BLaER1 treated with 17β-estradiol and CSF1 and Interleukin-3, amounts not matched to agents 10 nM and 100 nM (cell line): ENCODE results near the gene CCDC12.

ENCODE experiments used
- H3K27ac ChIP-seq, 11 experiments: shearing (Covaris generic); formaldehyde crosslinking; 2 replicates each; pipeline ENCODE4 v1.8.1; 2022
- H3K27me3 ChIP-seq, 11 experiments: shearing (Covaris generic); formaldehyde crosslinking; 2 replicates each; pipeline ENCODE4 v1.8.1; 2022
- H3K36me3 ChIP-seq, 11 experiments: shearing (Covaris generic); formaldehyde crosslinking; 2 replicates each; pipeline ENCODE4 v1.8.1; 2022
- H3K4me1 ChIP-seq, 10 experiments: shearing (Covaris generic); formaldehyde crosslinking; 2 replicates each; pipeline ENCODE4 v1.8.1; 2022
- H3K4me2 ChIP-seq, 11 experiments: shearing (Covaris generic); formaldehyde crosslinking; 2 replicates each; pipeline ENCODE4 v1.8.1; 2022
- H3K4me3 ChIP-seq, 10 experiments: shearing (Covaris generic); formaldehyde crosslinking; 2 replicates each; pipeline ENCODE4 v1.8.1; 2022
- H3K9ac ChIP-seq, 11 experiments: shearing (Covaris generic); formaldehyde crosslinking; 2 replicates each; pipeline ENCODE4 v1.8.1; 2022
- H3K9me3 ChIP-seq, 11 experiments: shearing (Covaris generic); formaldehyde crosslinking; replicated peaks in 1 of 11; 2 replicates each; pipeline ENCODE4 v1.8.1; 2022
- H4K20me1 ChIP-seq, 11 experiments: shearing (Covaris generic); formaldehyde crosslinking; 2 replicates each; pipeline ENCODE4 v1.8.1; 2022
- Cebpa-rat ChIP-seq, 11 experiments: shearing (Covaris generic); IDR thresholded peaks; 2 replicates each; pipeline ENCODE4 v1.8.1; 2022

The CCDC12 gene

GRCh38 chr3:46910166-46910760 is 66.3 kb downstream of the CCDC12 start:
- Histone ChIP-seq H4K20me1 (peaks cover 0 to 29% (median 0%) of the 10 kb centered on the region in 11 experiments; a peak in 7 of 22 replicates), H3K4me3 (no peak overlapping the region), H3K4me2 (peak overlapping the region; percentile 45 to 80 (median 55); a peak in 20 of 22 replicates), H3K27me3 (no peaks in the 10 kb centered on the region), H3K36me3 (peaks cover 0 to 13% (median 2%) of the 10 kb centered on the region in 11 experiments; a peak in 4 of 22 replicates), H3K9ac (peak overlapping the region in 7 of 11 experiments; percentile 19 to 67 (median 34); a peak in 11 of 22 replicates), H3K4me1 (peaks cover 13 to 25% (median 23%) of the 10 kb centered on the region in 10 experiments; a peak in 19 of 20 replicates), H3K9me3 (no peaks in the 10 kb centered on the region), H3K27ac (peak overlapping the region in 7 of 11 experiments; percentile 25 to 62 (median 48); a peak in 12 of 22 replicates)
- no peak for TF ChIP-seq Cebpa-rat (IDR thresholded peaks at IDR 0.05)

- Histone ChIP-seq H3K4me2 (peak overlapping the region; percentile 45 to 80 (median 55)), H3K9ac (peak overlapping the region in 7 of 11 experiments; percentile 19 to 67 (median 34); a peak in 11 of 22 replicates)
Observed at GRCh38 chr3:46909535-46910161, 66.9 kb downstream of the CCDC12 start.

GRCh38 chr3:46908986-46909534 is 67.5 kb downstream of the CCDC12 start:
- Histone ChIP-seq H3K9ac (peak overlapping the region in 7 of 11 experiments; percentile 3 to 67 (median 10); a peak in 5 of 22 replicates), H3K27ac (peak overlapping the region in 2 of 11 experiments; percentile 18 to 62; a peak in 3 of 22 replicates), H3K4me3 (no peak overlapping the region), H3K4me2 (peak overlapping the region; percentile 43 to 80 (median 55); a peak in 21 of 22 replicates), H3K9me3 (no peaks in the 10 kb centered on the region), H4K20me1 (peaks cover 0 to 33% (median 0%) of the 10 kb centered on the region in 11 experiments; a peak in 7 of 22 replicates), H3K27me3 (no peaks in the 10 kb centered on the region), H3K4me1 (peaks cover 17 to 35% (median 28%) of the 10 kb centered on the region in 10 experiments), H3K36me3 (peaks cover 0 to 7% (median 0%) of the 10 kb centered on the region in 11 experiments; a peak in 2 of 22 replicates)
- TF ChIP-seq Cebpa-rat (IDR thresholded peaks at IDR 0.05), result no peak

More at GRCh38 chr3:46909535-46910161, 66.9 kb downstream of the CCDC12 start:
- TF ChIP-seq Cebpa-rat (IDR thresholded peaks at IDR 0.05), result no peak
- no peaks in the 10 kb centered on the region for H3K9me3 ChIP-seq
- H3K27me3 ChIP-seq, result no peaks in the 10 kb centered on the region
- H3K36me3 ChIP-seq, result peaks cover 0 to 8% (median 0%) of the 10 kb centered on the region in 11 experiments; a peak in 2 of 22 replicates
- peaks cover 0 to 28% (median 0%) of the 10 kb centered on the region in 11 experiments; a peak in 7 of 22 replicates for H4K20me1 ChIP-seq
- peak overlapping the region in 7 of 11 experiments; percentile 25 to 62 (median 48); a peak in 12 of 22 replicates for H3K27ac ChIP-seq
- H3K4me3 ChIP-seq, result no peak overlapping the region
- H3K4me1 ChIP-seq, result peaks cover 13 to 29% (median 24%) of the 10 kb centered on the region in 10 experiments; a peak in 19 of 20 replicates

- Histone ChIP-seq H3K27me3 (no peaks in the 10 kb centered on the region), H3K27ac (peak overlapping the region in 1 of 11 experiments; percentile 62; a peak in 1 of 22 replicates)
Observed at GRCh38 chr3:46908294-46908985, 68.1 kb downstream of the CCDC12 start.

GRCh38 chr3:46907960-46908293 is 68.6 kb downstream of the CCDC12 start:
- H3K27me3 ChIP-seq, result no peaks in the 10 kb centered on the region
- peaks cover 0 to 31% (median 0%) of the 10 kb centered on the region in 11 experiments; a peak in 7 of 22 replicates for H4K20me1 ChIP-seq
- no peak overlapping the region for H3K4me2 ChIP-seq
- H3K9ac ChIP-seq, result no peak overlapping the region
- H3K36me3 ChIP-seq, result peaks cover 0 to 4% (median 0%) of the 10 kb centered on the region in 11 experiments; a peak in 1 of 22 replicates
- H3K4me1 ChIP-seq, result peaks cover 26 to 46% (median 38%) of the 10 kb centered on the region in 10 experiments
- H3K9me3 ChIP-seq, result no peaks in the 10 kb centered on the region
- H3K4me3 ChIP-seq, result no peak overlapping the region
- no peak overlapping the region for H3K27ac ChIP-seq
- TF ChIP-seq Cebpa-rat (IDR thresholded peaks at IDR 0.05), result no peak

More at GRCh38 chr3:46908294-46908985, 68.1 kb downstream of the CCDC12 start:
- Histone ChIP-seq H3K9ac (peak overlapping the region in 3 of 11 experiments; percentile 3 to 67 (median 9); a peak in 1 of 22 replicates), H3K4me1 (peaks cover 21 to 41% (median 34%) of the 10 kb centered on the region in 10 experiments), H3K36me3 (peaks cover 0 to 5% (median 0%) of the 10 kb centered on the region in 11 experiments; a peak in 1 of 22 replicates), H3K4me2 (peak overlapping the region in 9 of 11 experiments; percentile 43 to 78 (median 55); a peak in 12 of 22 replicates), H4K20me1 (peaks cover 0 to 31% (median 0%) of the 10 kb centered on the region in 11 experiments; a peak in 7 of 22 replicates), H3K9me3 (no peaks in the 10 kb centered on the region), H3K4me3 (no peak overlapping the region)
- TF ChIP-seq Cebpa-rat (IDR thresholded peaks at IDR 0.05), result no peak

- TF ChIP-seq Cebpa-rat (IDR thresholded peaks at IDR 0.05), result no peak
- Histone ChIP-seq H4K20me1 (peaks cover 0 to 31% (median 0%) of the 10 kb centered on the region in 11 experiments; a peak in 7 of 22 replicates), H3K9ac (no peak overlapping the region), H3K4me3 (no peak overlapping the region), H3K4me2 (no peak overlapping the region), H3K4me1 (peaks cover 33 to 53% (median 43%) of the 10 kb centered on the region in 10 experiments), H3K27me3 (no peaks in the 10 kb centered on the region), H3K9me3 (no peaks in the 10 kb centered on the region), H3K36me3 (no peaks in the 10 kb centered on the region), H3K27ac (no peak overlapping the region)
Observed at GRCh38 chr3:46907271-46907670, 69.3 kb downstream of the CCDC12 start.

DNA sequence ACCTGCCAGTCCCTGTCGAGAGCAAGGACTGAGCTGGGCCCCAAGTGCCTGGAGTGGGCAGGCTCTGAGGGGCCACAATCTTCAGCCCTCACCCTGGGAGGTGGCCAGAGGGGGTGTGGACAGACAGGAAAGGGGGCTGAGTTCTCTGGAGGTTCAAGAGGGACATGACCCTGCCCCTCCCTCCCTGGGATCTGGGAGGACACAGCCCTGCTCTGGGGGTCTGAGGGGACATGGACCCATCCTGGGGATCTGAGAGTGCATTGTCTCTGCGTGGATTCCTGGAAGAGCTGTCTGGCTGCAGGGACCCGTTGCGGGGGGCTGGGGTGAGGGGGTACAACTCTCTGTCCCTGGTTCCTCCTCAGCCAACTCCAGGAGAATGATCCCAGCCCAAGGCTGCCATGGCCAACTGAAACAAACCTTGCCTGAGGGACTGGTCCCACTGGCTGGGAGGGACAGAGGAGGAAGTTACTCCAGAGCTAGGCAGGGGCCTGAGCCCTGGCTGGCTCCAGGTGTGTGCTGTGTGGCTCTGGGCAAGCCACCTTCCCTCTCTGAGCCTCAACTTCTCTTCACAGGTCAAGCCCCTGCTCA is 70.0 kb downstream of the CCDC12 start:
- no peak overlapping the region for H3K27ac ChIP-seq
- no peak overlapping the region for H3K9ac ChIP-seq
- H3K9me3 ChIP-seq, result no peaks in the 10 kb centered on the region
- no peak overlapping the region for H3K4me3 ChIP-seq
- no peak overlapping the region for H3K4me2 ChIP-seq
- TF ChIP-seq Cebpa-rat (IDR thresholded peaks at IDR 0.05), result no peak
- H3K27me3 ChIP-seq, result no peaks in the 10 kb centered on the region
- no peaks in the 10 kb centered on the region for H3K36me3 ChIP-seq
- peaks cover 0 to 31% (median 0%) of the 10 kb centered on the region in 11 experiments; a peak in 7 of 22 replicates for H4K20me1 ChIP-seq
- H3K4me1 ChIP-seq, result peaks cover 33 to 55% (median 43%) of the 10 kb centered on the region in 10 experiments
